Activated CD4-positive, alpha-beta T cell treated with anti-CD3 and anti-CD28 coated beads, Interleukin-2, amount 50 U/mL, for 4 hours (primary cell): ENCODE results near the gene FHOD3.

Experiments
- DNase-seq, 2 experiments: peaks; one replicate each; pipeline ENCODE4 v3.0.0-alpha.2; 2020

The FHOD3 gene

DNA sequence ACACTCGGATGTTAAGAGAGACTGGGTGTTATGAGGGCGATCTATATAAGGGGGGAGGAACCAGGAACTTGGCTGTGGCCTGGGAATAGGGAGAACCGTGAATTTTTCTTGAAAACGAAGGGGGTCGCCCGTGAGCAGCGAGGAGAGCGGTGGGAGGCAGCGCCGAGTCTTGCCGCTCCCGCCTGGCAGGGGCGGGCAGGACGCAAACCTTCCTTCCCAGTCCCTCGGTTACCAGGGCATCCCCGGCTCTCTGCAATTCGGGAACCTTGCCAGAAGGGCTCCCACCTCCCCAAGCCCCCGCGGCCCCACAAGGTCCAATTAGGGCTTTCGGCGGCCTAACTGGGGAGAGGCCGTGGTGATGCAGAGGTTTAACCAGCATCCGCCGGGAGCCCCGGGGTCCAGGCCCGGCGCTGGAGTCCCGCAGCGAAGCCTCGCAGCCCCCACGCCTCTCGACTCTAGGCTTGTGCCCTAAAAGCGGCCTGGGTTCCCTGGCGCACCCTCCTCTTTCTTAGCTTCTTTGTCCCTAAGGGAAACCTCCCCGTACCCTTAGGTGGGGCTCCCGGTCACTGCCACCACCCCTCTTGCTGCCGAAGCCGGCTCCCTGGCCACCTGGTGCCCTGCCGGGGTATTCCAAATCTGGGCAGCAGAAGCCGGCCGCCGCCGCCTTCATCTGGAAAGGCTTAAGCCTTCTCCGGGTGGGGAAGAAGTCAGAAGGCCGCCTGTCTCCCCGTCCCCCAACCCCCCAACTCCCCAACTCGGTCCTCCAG is 680 bp upstream of the FHOD3 start:
- no peak for DNase-seq

- no peak for DNase-seq
These were observed 721 bp downstream of the FHOD3 start for GRCh38 chr18:36298126-36298741.

- no peak for DNase-seq
These were observed 1.5 kb downstream of the FHOD3 start for GRCh38 chr18:36299015-36299414.

GRCh38 chr18:36300211-36300610 is 2.7 kb downstream of the FHOD3 start:
- no peak for DNase-seq

DNA sequence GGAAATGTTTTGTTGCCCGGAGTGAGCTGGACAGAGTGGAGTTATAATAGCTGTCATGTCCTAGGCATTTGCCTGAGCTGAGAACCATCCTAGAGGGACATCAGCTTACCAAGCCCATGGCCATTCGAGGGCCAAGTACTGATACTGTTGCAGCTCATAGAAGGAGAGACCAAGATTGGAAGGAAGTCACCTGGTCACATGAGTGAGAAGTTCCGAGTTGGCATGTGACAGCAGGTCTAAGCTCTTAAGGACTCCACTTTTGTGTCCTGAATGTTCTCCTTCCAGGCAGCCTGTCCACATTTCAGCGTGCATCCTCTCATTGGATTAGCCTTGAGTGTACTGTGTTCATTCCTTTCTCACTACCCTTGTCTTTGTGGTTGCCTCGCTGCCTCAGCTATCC is 4.4 kb downstream of the FHOD3 start:
- no peak for DNase-seq

GRCh38 chr18:36302676-36303075 is 5.2 kb downstream of the FHOD3 start:
- DNase-seq, result no peak

DNA sequence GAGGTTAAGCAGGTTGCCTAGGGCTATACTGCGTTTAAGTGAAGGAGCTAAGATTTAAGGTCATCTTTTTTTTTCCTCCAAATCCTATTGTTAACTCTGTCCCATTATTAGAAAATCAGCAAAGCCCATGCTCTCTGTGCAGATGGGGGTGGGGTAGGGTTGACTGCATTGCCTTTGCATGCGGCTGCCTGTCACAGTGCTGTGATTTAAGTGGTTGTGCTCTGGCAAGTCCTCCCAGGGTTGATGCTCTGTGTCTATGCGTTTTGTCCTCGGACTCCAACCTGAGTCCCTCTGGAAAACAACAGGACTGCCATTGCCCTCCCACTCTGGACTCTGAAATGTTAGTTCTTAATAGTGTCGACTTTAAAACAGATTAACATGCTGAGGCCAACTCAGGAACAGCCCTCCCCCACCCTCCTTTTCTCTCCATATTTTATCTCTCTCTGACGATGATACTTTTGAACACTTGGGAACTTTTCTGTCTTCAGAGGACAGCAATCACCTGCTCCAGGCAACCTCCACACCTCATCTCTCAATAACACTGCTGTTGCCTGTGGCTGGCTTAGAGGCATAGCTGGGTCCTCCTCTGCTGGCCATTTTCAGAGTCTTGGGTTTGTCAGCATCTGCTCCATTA is 5.8 kb downstream of the FHOD3 start:
- DNase-seq, result no peak

- DNase-seq, result no peak
These were observed 7.2 kb downstream of the FHOD3 start for GRCh38 chr18:36304723-36305122.

- DNase-seq, result no peak
These were observed 7.9 kb downstream of the FHOD3 start for GRCh38 chr18:36305375-36305774.

DNA sequence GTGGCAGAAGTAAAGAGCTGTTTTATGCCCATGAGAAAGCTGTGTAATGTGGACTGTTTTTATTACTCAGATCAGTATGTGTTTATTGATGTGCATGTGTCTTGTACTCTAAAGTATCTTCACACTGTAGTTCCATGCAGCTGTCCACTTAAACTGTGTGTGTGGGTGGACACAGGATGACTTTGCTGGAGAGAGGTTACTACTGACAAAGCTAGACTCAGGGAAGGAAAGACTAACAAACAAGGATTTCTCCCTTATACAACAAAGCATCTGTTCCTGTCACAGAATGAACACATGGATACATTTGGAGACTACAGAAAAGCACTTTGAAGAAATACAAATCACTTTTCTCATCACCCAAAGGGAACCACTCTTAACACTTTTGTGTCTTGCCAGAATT is 10.0 kb downstream of the FHOD3 start:
- DNase-seq, result no peak

GRCh38 chr18:36308711-36309435 is 11.4 kb downstream of the FHOD3 start:
- DNase-seq, result no peak

DNA sequence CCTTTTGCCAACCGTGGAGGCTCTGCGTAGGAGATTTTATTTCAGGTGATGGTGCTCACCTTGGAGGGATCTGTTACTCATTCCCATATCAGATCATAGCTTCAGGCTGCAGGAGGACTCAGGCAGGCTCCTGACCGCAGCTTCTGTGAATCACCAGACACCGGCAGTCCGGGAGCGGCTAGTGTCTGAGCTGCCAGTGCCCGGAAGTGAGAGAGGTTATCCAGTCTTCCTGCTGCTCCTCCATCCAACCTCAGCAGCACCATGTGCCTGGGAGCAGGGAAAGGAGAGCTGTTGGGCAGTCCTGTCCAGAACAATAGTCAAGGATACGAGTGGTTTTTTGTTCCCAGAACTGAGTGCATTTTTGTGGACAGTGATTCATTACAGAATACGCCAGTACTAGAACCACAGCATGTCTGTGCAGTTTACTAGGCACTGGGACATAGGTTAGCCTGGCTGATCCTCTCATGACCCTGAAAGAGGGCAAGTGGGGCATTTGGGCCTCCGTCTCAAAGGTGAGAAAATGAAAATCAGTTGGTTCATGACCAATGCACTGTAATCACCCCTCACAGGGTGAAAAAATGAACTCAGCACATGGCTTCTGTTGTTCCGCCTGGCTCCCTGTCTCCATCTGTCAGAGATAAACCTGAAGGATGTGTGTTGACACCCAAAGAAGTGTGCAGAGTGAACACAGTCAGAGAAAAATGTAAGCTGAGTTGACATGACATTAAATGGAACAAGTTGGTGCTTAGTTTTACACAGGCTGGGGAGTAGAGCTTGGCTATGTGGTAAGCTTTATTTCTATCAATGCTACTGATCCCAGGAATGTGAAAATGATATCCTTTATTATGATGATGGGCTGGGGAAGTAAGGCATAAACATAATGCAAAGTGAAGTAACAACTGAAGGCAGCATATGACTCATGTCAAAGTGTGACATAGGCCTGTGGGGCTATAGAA is 12.2 kb downstream of the FHOD3 start:
- DNase-seq, result no peak

- no peak for DNase-seq
These were observed 13.6 kb downstream of the FHOD3 start for GRCh38 chr18:36311026-36311570.

GRCh38 chr18:36312806-36313395 is 15.4 kb downstream of the FHOD3 start:
- DNase-seq, result no peak

DNA sequence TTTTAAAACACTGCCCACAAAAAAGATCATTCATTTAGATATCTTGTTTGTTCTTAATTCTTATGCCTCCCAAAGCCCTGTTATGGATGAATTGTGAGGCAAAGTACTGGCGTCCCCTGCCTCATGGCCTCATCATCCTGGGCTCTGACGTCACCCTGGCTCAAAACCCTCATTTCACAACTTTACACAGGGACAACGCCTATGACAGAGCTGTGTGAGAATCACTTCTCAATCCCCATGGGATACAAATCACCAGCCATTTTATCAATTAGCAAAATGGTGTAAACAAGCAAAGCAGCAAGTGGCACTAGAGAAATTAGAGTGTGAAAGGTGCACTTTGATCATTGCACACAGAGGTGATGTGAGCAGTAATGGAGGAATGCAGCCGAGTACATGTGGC is 16.6 kb downstream of the FHOD3 start:
- no peak for DNase-seq

GRCh38 chr18:36314754-36315153 is 17.2 kb downstream of the FHOD3 start:
- DNase-seq, result no peak

DNA sequence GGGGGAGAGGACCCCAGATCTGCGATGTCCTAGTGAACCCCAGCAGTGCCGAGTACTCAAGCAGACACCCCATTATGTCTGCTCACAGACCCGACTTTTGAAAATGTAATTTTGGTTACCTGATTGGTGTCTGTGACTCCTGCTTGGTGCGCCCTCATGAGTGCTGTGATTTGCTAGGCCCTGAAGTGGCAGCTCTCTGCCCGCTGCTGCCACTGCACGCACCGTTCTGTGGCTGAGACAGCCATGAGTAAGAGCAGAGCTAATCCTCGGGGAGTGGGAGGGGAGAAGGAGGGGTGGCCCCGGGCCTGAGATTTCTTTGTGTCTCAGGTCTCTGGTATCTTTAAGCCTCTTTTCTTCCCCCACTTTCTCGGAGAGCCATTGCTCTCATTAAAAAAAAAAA is 18.2 kb downstream of the FHOD3 start:
- no peak for DNase-seq

GRCh38 chr18:36316246-36316645 is 18.7 kb downstream of the FHOD3 start:
- no peak for DNase-seq

DNA sequence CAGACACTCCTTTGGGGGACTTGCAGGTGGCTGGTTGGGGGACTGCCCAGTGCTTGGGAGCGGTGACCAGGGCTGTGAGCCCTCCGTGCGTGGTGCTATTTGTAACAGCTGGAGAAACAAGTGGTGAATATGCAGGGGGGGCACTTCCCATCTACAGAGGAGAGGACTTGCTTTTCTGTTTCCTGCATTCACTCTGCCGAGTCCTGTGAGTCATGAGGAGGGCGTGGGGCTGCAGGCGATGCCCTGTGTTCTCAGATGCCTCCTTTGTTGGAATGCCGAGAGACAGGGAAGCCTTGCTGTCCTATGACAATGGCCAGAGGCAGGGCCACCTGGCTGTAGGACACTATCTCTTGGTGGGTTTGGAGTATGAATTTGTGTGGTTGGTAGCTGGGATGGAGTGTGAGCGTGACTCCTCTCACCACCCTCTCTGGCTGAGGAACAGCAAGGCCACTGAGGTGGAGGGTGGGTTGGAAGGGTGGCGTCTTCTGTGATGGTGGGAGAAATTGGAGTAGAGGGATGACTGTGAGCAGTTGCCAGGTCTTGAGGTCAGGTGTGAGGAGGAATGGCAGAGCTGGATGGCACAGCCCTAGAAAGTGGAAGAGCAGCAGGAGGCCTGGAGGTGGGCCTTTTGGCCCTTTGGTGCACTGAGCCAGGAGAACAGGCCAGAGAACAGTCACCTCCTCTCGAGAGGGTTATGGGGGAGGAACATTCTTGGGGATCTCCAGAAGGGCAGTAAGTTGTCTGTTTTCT is 24.3 kb downstream of the FHOD3 start:
- DNase-seq, result no peak

DNA sequence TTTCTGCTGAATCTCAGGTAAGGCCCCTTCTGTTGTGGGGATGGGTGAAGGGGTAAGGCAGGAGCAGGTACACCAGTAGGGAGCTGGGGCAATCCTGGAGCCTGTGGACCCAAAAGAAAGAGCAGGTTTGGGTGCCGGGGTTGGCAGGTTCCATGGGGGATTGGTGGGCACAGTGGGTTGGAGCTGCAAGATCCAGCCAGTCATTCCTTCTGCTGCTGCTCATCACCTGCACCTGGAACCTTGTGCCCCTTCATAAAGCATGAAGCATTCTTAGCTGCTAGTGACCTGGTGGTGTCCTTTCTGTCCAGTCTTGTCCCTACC is 24.9 kb downstream of the FHOD3 start:
- DNase-seq, result no peak

DNA sequence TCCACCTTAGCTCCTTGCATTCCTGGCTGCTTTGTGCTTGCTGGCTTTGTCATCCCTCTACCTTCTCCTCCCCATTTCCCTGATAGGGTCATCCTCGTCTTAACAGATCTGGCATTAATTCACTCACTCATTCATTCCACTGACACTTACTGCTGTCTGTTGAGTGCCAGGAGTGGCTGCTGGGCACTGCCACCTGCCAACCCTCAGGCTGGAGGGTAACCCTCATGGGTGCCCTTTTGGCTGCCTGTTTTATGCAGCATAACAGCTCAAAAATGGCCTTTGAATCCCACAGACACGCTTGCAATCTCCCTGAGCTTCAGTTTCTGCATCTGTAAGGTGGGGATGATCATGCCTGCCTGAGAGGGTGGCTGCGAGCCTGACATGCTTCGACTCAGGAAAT is 25.2 kb downstream of the FHOD3 start:
- DNase-seq, result no peak
